Activated CD4-positive, alpha-beta T cell treated with anti-CD3 and anti-CD28 coated beads, Interleukin-2, amount 50 U/mL, for 4 hours (primary cell): Measurements from ENCODE around the gene COL27A1.
"Not testable (repeated sequence)": the region's sequence is repeated elsewhere in the genome, so short reads cannot be mapped to it uniquely, and the experiment has no call there.

Source experiments
- DNase-seq, 2 experiments: peaks; one replicate each; pipeline ENCODE4 v3.0.0-alpha.2; 2020

COL27A1 gene

GRCh38 chr9:114185570-114186490, 30.5 kb downstream of the COL27A1 start:
- DNase-seq = no peak

GRCh38 chr9:114186605-114187289, 31.4 kb downstream of the COL27A1 start:
- no peak for DNase-seq

GRCh38 chr9:114187827-114188226, 32.5 kb downstream of the COL27A1 start:
- DNase-seq = no peak

- DNase-seq = no peak
These were observed 34.7 kb downstream of the COL27A1 start for GRCh38 chr9:114189823-114190562.

GRCh38 chr9:114190563-114190905, 35.2 kb downstream of the COL27A1 start:
- DNase-seq = no peak

GRCh38 chr9:114191402-114191801, 36.1 kb downstream of the COL27A1 start:
- DNase-seq = not testable (repeated sequence)

- no peak for DNase-seq
These were observed 37.2 kb downstream of the COL27A1 start for GRCh38 chr9:114192539-114192938.

GRCh38 chr9:114193090-114193489, 37.8 kb downstream of the COL27A1 start:
- DNase-seq = no peak

- DNase-seq = no peak
These were observed 40.8 kb downstream of the COL27A1 start for GRCh38 chr9:114196117-114196516.

- no peak for DNase-seq
These were observed 41.8 kb downstream of the COL27A1 start for GRCh38 chr9:114196979-114197622.

- DNase-seq = no peak
These were observed 43.1 kb downstream of the COL27A1 start for GRCh38 chr9:114198249-114199040.

- no peak for DNase-seq
These were observed 45.5 kb downstream of the COL27A1 start for GRCh38 chr9:114200721-114201300.

- no peak for DNase-seq
These were observed 47.1 kb downstream of the COL27A1 start for GRCh38 chr9:114202396-114202795.

GRCh38 chr9:114202849-114203248, 47.5 kb downstream of the COL27A1 start:
- DNase-seq = no peak

- no peak for DNase-seq
These were observed 48.2 kb downstream of the COL27A1 start for GRCh38 chr9:114203410-114204140.

GRCh38 chr9:114204265-114204664, 48.9 kb downstream of the COL27A1 start:
- no peak for DNase-seq

GRCh38 chr9:114205171-114206015, 50.1 kb downstream of the COL27A1 start:
- no peak for DNase-seq

- no peak for DNase-seq
These were observed 51.0 kb downstream of the COL27A1 start for GRCh38 chr9:114206221-114206789.

GRCh38 chr9:114207034-114207810, 51.9 kb downstream of the COL27A1 start:
- no peak for DNase-seq
